Central memory CD8-positive, alpha-beta T cell (primary cell): ENCODE results near the gene EXD3.
"Not testable (repeated sequence)": the region's sequence is repeated elsewhere in the genome, so short reads cannot be mapped to it uniquely, and the experiment has no call there.

Experiments
- ATAC-seq: fragments of 150-1000 bp; cut with Tn5 transposase; replicated peaks from 2 replicates; pipeline ENCODE4 v1.10.0; 2022; ENCODE audit warnings: mild to moderate bottlenecking, moderate FRiP score, moderate number of reproducible peaks; ENCODE audit not compliant: poor library complexity, severe bottlenecking; ENCODE audit errors: extremely low read depth
- DNase-seq, 2 donors: peaks; one replicate each; pipeline ENCODE4 v3.0.0; 2021; ENCODE audit warnings: low spot score in 2 of 2
- H3K27ac Mint-ChIP-seq: one replicate; pipeline ENCODE4 v1.8.0; 2022; ENCODE audit warnings: low read depth, mild to moderate bottlenecking, moderate library complexity, mixed read lengths
- H3K27me3 Mint-ChIP-seq: one replicate; pipeline ENCODE4 v1.8.0; 2022; ENCODE audit warnings: mixed read lengths
- H3K36me3 Mint-ChIP-seq: one replicate; pipeline ENCODE4 v1.8.0; 2022; ENCODE audit warnings: mild to moderate bottlenecking, moderate library complexity, mixed read lengths; ENCODE audit not compliant: insufficient read depth
- H3K4me1 Mint-ChIP-seq: one replicate; pipeline ENCODE4 v1.8.0; 2022; ENCODE audit warnings: mixed read lengths
- H3K4me3 Mint-ChIP-seq: one replicate; pipeline ENCODE4 v1.8.0; 2022; ENCODE audit warnings: mild to moderate bottlenecking, moderate library complexity, mixed read lengths
- H3K9me3 Mint-ChIP-seq: one replicate; pipeline ENCODE4 v1.8.0; 2022; ENCODE audit warnings: mixed read lengths

Gene EXD3

GRCh38 chr9:137383081-137383783 is 39.7 kb downstream of the EXD3 start:
- ATAC-seq (no peak), DNase-seq (no peak)
- Mint-ChIP-seq H3K27ac (peak overlapping the region; percentile 57), H3K4me3 (no peak overlapping the region), H3K4me1 (peaks cover 7% of the 10 kb centered on the region), H3K9me3 (no peaks in the 10 kb centered on the region), H3K36me3 (no peaks in the 10 kb centered on the region), H3K27me3 (no peaks in the 10 kb centered on the region)

GRCh38 chr9:137382444-137383080 is 40.4 kb downstream of the EXD3 start:
- H3K27me3 Mint-ChIP-seq: no peaks in the 10 kb centered on the region
- DNase-seq (no peak), ATAC-seq (no peak)
- H3K36me3 Mint-ChIP-seq: no peaks in the 10 kb centered on the region
- H3K4me3 Mint-ChIP-seq: no peak overlapping the region
- H3K27ac Mint-ChIP-seq: no peak overlapping the region
- no peaks in the 10 kb centered on the region for H3K9me3 Mint-ChIP-seq
- H3K4me1 Mint-ChIP-seq: peaks cover 6% of the 10 kb centered on the region

- no peak for DNase-seq
- ATAC-seq: no peak
- Mint-ChIP-seq H3K9me3 (no peaks in the 10 kb centered on the region), H3K27ac (no peak overlapping the region), H3K27me3 (no peaks in the 10 kb centered on the region), H3K4me3 (no peak overlapping the region), H3K36me3 (no peaks in the 10 kb centered on the region), H3K4me1 (no peaks in the 10 kb centered on the region)
Measured at GRCh38 chr9:137381501-137382443, 41.2 kb downstream of the EXD3 start.

DNA sequence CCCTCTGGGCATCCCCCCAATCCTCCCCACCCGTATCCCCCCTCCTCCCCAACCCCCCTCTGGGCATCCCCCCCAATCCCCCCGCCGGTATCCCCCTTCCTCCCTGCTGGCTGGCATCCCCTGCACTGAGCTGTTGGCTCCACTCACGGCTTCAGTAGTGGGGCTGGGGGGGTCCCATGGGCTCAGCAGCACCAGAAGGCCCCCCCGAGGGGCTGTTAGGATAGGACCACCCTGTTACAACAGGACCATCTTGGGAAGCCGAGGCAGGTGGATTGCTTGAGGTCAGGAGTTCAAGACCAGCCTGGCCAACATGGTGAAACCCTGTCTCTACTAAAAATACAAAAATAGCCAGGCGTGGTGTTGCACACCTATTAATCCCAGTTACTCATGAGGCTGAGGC is 42.4 kb downstream of the EXD3 start:
- no peak for DNase-seq
- no peaks in the 10 kb centered on the region for H3K36me3 Mint-ChIP-seq
- no peaks in the 10 kb centered on the region for H3K9me3 Mint-ChIP-seq
- H3K27ac Mint-ChIP-seq: no peak overlapping the region
- H3K27me3 Mint-ChIP-seq: no peaks in the 10 kb centered on the region
- no peaks in the 10 kb centered on the region for H3K4me1 Mint-ChIP-seq
- no peak overlapping the region for H3K4me3 Mint-ChIP-seq
- no peak for ATAC-seq

- H3K27me3 Mint-ChIP-seq: no peaks in the 10 kb centered on the region
- H3K4me1 Mint-ChIP-seq: no peaks in the 10 kb centered on the region
- H3K27ac Mint-ChIP-seq: no peak overlapping the region
- no peaks in the 10 kb centered on the region for H3K9me3 Mint-ChIP-seq
- no peak overlapping the region for H3K4me3 Mint-ChIP-seq
- no peak for DNase-seq
- H3K36me3 Mint-ChIP-seq: no peaks in the 10 kb centered on the region
- no peak for ATAC-seq
Measured at GRCh38 chr9:137380171-137380570, 42.8 kb downstream of the EXD3 start.

GRCh38 chr9:137379761-137380161 is 43.2 kb downstream of the EXD3 start:
- Mint-ChIP-seq H3K27ac (no peak overlapping the region), H3K36me3 (no peaks in the 10 kb centered on the region), H3K27me3 (no peaks in the 10 kb centered on the region), H3K4me3 (no peak overlapping the region), H3K4me1 (no peaks in the 10 kb centered on the region), H3K9me3 (no peaks in the 10 kb centered on the region)
- ATAC-seq (no peak), DNase-seq (no peak)

- not testable (repeated sequence) for H3K36me3 Mint-ChIP-seq, DNase-seq, H3K9me3 Mint-ChIP-seq, H3K4me1 Mint-ChIP-seq, ATAC-seq, H3K4me3 Mint-ChIP-seq, H3K27me3 Mint-ChIP-seq, H3K27ac Mint-ChIP-seq
Measured at GRCh38 chr9:137378688-137379410, 44.1 kb downstream of the EXD3 start.

DNA sequence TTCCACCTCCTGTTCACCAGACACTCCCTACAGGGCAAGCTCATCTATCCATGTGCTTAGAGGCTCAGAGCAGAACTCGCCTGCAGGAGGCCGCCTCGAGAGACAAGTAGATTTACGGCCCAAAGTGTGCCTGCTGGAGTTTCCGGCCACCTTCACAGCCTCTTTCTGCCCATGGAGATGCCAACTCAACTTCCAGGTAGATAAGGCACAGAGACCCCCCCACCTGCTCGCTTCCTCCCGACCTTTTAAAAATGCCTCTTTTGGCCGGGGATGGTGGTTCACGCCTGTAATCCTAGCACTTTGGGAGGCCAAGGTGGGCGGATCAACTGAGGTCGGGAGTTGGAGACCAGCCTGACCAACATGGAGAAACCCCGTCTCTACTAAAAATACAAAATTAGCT is 46.6 kb downstream of the EXD3 start:
- no peaks in the 10 kb centered on the region for H3K4me1 Mint-ChIP-seq
- H3K9me3 Mint-ChIP-seq: no peaks in the 10 kb centered on the region
- ATAC-seq (no peak), DNase-seq (no peak)
- no peaks in the 10 kb centered on the region for H3K27me3 Mint-ChIP-seq
- H3K4me3 Mint-ChIP-seq: no peak overlapping the region
- no peaks in the 10 kb centered on the region for H3K36me3 Mint-ChIP-seq
- no peak overlapping the region for H3K27ac Mint-ChIP-seq

DNA sequence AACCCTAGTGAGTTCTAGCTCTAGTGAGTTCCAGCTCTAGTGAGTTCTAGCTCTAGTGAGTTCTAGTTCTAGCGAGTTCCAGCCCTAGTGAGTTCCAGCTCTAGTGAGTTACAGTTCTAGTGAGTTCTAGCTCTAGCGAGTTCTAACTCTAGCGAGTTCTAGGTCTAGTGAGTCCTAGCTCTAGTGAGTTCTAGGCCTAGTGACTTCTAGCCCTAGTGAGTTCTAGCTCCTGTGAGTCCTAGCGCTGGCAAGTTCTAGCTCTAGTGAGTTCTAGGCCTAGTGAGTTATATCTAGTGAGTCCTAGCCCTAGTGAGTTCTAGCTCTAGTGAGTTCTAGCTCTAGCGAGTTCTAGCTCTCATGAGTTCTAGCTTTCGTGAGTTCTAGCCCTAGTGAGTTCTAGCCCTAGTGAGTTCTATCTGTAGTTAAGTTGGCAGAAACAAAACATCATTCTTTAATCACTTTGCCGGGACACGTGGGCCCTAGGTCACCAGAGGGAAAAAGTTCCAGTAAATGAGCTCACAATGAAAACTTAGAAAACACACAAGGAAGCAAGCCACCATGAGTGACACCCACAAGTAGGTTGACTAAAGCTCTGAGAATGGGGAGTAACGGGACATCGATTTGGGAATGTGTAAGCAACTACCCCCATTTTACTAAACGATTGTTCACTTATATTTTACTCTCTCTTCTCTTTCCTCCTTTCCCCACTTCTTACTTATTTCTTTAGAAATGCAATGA is 47.5 kb downstream of the EXD3 start:
- Mint-ChIP-seq H3K9me3 (no peaks in the 10 kb centered on the region), H3K27me3 (no peaks in the 10 kb centered on the region), H3K27ac (no peak overlapping the region)

GRCh38 chr9:137374131-137374845 is 48.7 kb downstream of the EXD3 start:
- H3K4me1 Mint-ChIP-seq: no peaks in the 10 kb centered on the region
- no peak for ATAC-seq

More for the DNA sequence above, 47.5 kb downstream of the EXD3 start:
- Mint-ChIP-seq H3K4me1 (no peaks in the 10 kb centered on the region), H3K36me3 (no peaks in the 10 kb centered on the region), H3K4me3 (no peak overlapping the region)
- ATAC-seq: no peak
- no peak for DNase-seq

GRCh38 chr9:137373611-137373980 is 49.4 kb downstream of the EXD3 start:
- DNase-seq (no peak), ATAC-seq (no peak)
- no peaks in the 10 kb centered on the region for H3K27me3 Mint-ChIP-seq
- no peaks in the 10 kb centered on the region for H3K36me3 Mint-ChIP-seq
- H3K27ac Mint-ChIP-seq: no peak overlapping the region
- H3K4me1 Mint-ChIP-seq: no peaks in the 10 kb centered on the region
- H3K4me3 Mint-ChIP-seq: no peak overlapping the region
- no peaks in the 10 kb centered on the region for H3K9me3 Mint-ChIP-seq

More at GRCh38 chr9:137374131-137374845, 48.7 kb downstream of the EXD3 start:
- no peaks in the 10 kb centered on the region for H3K9me3 Mint-ChIP-seq
- no peak overlapping the region for H3K27ac Mint-ChIP-seq
- H3K36me3 Mint-ChIP-seq: no peaks in the 10 kb centered on the region
- no peaks in the 10 kb centered on the region for H3K27me3 Mint-ChIP-seq
- DNase-seq: no peak
- H3K4me3 Mint-ChIP-seq: no peak overlapping the region
